ENCODE results near the gene GJC1.
"Not testable (repeated sequence)": the region's sequence is repeated elsewhere in the genome, so short reads cannot be mapped to it uniquely, and the experiment has no call there.

GRCh38 chr17:44808656-44809388 is 21.3 kb downstream of the GJC1 start:
- not testable (repeated sequence) for TF ChIP-seq CTCF, POLR2A (IDR thresholded peaks at IDR 0.05)

All from testis (tissue), 2 donors.